GM20431 (cell line): ENCODE results near the gene KPNA1.

ENCODE experiments used
- in situ Hi-C: fragments of 300-500 bp; cut with MseI, MboI; formaldehyde crosslinking; loops from one replicate; pipeline ENCODE4 v1.15.0; 2020; ENCODE audit warnings: low sequenced_read_pairs; ENCODE audit not compliant: unreplicated experiment

KPNA1 gene

GRCh38 chr3:122427857-122428471, 86.8 kb downstream of the KPNA1 start:
- in situ Hi-C loops = no loop called here

GRCh38 chr3:122421836-122422235, 92.9 kb downstream of the KPNA1 start:
- in situ Hi-C loops = loop anchor here (25.0 kb wide), 1 partner anchor 265 kb away; the partner anchor contains the start of gene PARP14

GRCh38 chr3:122421101-122421500, 93.6 kb downstream of the KPNA1 start:
- in situ Hi-C loops = loop anchor here (25.0 kb wide), 1 partner anchor 266 kb away; the partner anchor contains the start of gene PARP14

- in situ Hi-C loops = loop anchor here (25.0 kb wide), 1 partner anchor 270 kb away; the partner anchor contains the start of gene PARP14
These were observed 97.8 kb downstream of the KPNA1 start for GRCh38 chr3:122416966-122417365.

- in situ Hi-C loops = loop anchor here (25.0 kb wide), 1 partner anchor 271 kb away; the partner anchor contains the start of gene PARP14
These were observed 98.7 kb downstream of the KPNA1 start, which contains the start of gene WDR5B for GRCh38 chr3:122415762-122416654. TSS of gene WDR5B (minus strand) at chr3:122416062. CDS start at chr3:122415528, 534 bp downstream.

- in situ Hi-C loops = loop anchor here (25.0 kb wide), 1 partner anchor 272 kb away; the partner anchor contains the start of gene PARP14
These were observed 99.5 kb downstream of the KPNA1 start for GRCh38 chr3:122415104-122415744.

- in situ Hi-C loops = loop anchor here (25.0 kb wide), 1 partner anchor 273 kb away; the partner anchor contains the start of gene PARP14
These were observed 100.3 kb downstream of the KPNA1 start for GRCh38 chr3:122414391-122414790.

GRCh38 chr3:122410639-122411038, 104.1 kb downstream of the KPNA1 start:
- in situ Hi-C loops = loop anchor here (25.0 kb wide), 1 partner anchor 277 kb away; the partner anchor contains the start of gene PARP14

GRCh38 chr3:122410111-122410510, 104.6 kb downstream of the KPNA1 start:
- in situ Hi-C loops = loop anchor here (25.0 kb wide), 1 partner anchor 277 kb away; the partner anchor contains the start of gene PARP14

GRCh38 chr3:122409446-122409845, 105.3 kb downstream of the KPNA1 start:
- in situ Hi-C loops = loop anchor here (25.0 kb wide), 1 partner anchor 278 kb away; the partner anchor contains the start of gene PARP14

- in situ Hi-C loops = loop anchor here (25.0 kb wide), 1 partner anchor 279 kb away; the partner anchor contains the start of gene PARP14
These were observed 106.8 kb downstream of the KPNA1 start for GRCh38 chr3:122407946-122408345.

GRCh38 chr3:122406198-122406597, 108.5 kb downstream of the KPNA1 start:
- in situ Hi-C loops = loop anchor here (25.0 kb wide), 1 partner anchor 281 kb away; the partner anchor contains the start of gene PARP14

GRCh38 chr3:122405015-122405414, 109.7 kb downstream of the KPNA1 start:
- in situ Hi-C loops = loop anchor here (25.0 kb wide), 1 partner anchor 282 kb away; the partner anchor contains the start of gene PARP14

GRCh38 chr3:122403489-122403888, 111.2 kb downstream of the KPNA1 start:
- in situ Hi-C loops = loop anchor here (25.0 kb wide), 1 partner anchor 284 kb away; the partner anchor contains the start of gene PARP14

- in situ Hi-C loops = no loop called here
These were observed 115.8 kb downstream of the KPNA1 start for GRCh38 chr3:122398920-122399319.

GRCh38 chr3:122397201-122397600, 117.5 kb downstream of the KPNA1 start:
- in situ Hi-C loops = no loop called here

- in situ Hi-C loops = no loop called here
These were observed 118.2 kb downstream of the KPNA1 start for GRCh38 chr3:122396511-122396910.

GRCh38 chr3:122395582-122395981, 119.2 kb downstream of the KPNA1 start:
- in situ Hi-C loops = no loop called here

GRCh38 chr3:122394173-122394572, 120.6 kb downstream of the KPNA1 start:
- in situ Hi-C loops = no loop called here
